Keratinocyte (primary cell): ENCODE data around the gene MEOX1. TPM values are rescaled to one million over a fixed set of nuclear protein-coding genes. Genes with fewer than 3 reads are reported as not detected.
A peak's percentile ranks its signal among the peaks of the same experiment; 100 is the strongest.

Source experiments
- DNase-seq: peaks from one replicate; pipeline ENCODE4 v3.0.0-alpha.2; 2011; ENCODE audit warnings: low read depth, missing footprints, low spot score
- FAIRE-seq: peaks from 2 replicates; lab custom pipeline; 2011; peaks lifted over from hg19 to GRCh38; lab: Jason Lieb, UNC
- H2AFZ ChIP-seq: 2 replicates; pipeline ENCODE4 v1.6.0; 2012; ENCODE audit warnings: low read length, control low read depth, inconsistent platforms; ENCODE audit not compliant: control insufficient read depth
- H3K27ac ChIP-seq: 2 replicates; pipeline ENCODE4 v1.5.1; 2011; ENCODE audit warnings: low read length; ENCODE audit not compliant: control insufficient read depth, insufficient read depth
- H3K27me3 ChIP-seq: 3 replicates; pipeline ENCODE4 v1.6.0; 2011; ENCODE audit warnings: low read length; ENCODE audit not compliant: control insufficient read depth, insufficient read depth; ENCODE audit errors: extremely low read depth
- H3K36me3 ChIP-seq, 2 experiments: 2 replicates in 1 of 2; 3 replicates in 1 of 2; pipeline ENCODE4 v1.5.1; 2011; ENCODE audit warnings: low read length in 2 of 2, mild to moderate bottlenecking in 1 of 2; ENCODE audit not compliant: control insufficient read depth in 2 of 2, insufficient read depth in 2 of 2; ENCODE audit errors: extremely low read depth in 1 of 2
- H3K4me1 ChIP-seq: 3 replicates; pipeline ENCODE4 v1.5.1; 2011; ENCODE audit warnings: low read length; ENCODE audit not compliant: control insufficient read depth, insufficient read depth; ENCODE audit errors: extremely low read depth
- H3K4me2 ChIP-seq: 3 replicates; pipeline ENCODE4 v1.6.0; 2011; ENCODE audit warnings: low read depth, low read length; ENCODE audit not compliant: control insufficient read depth, insufficient read depth; ENCODE audit errors: extremely low read depth
- H3K4me3 ChIP-seq, 3 experiments: fragments of 200-600 bp in 1 of 3; sonication (generic) in 1 of 3; 2 replicates in 2 of 3; 3 replicates in 1 of 3; pipeline ENCODE4 v1.5.1; 2011 to 2016; ENCODE audit warnings: low read length in 3 of 3, mild to moderate bottlenecking in 3 of 3, control low read depth in 2 of 3, inconsistent platforms in 1 of 3, low read depth in 1 of 3, mixed read lengths in 1 of 3, mixed run types in 1 of 3, moderate library complexity in 1 of 3; ENCODE audit not compliant: control insufficient read depth in 2 of 3, insufficient read depth in 2 of 3; ENCODE audit errors: extremely low read depth in 1 of 3
- H3K79me2 ChIP-seq: 2 replicates; pipeline ENCODE4 v1.6.0; 2012; ENCODE audit warnings: low read length; ENCODE audit not compliant: control insufficient read depth, insufficient read depth
- H3K9ac ChIP-seq: 3 replicates; pipeline ENCODE4 v1.6.0; 2011; ENCODE audit warnings: low read length; ENCODE audit not compliant: control insufficient read depth, insufficient read depth; ENCODE audit errors: extremely low read depth
- H3K9me1 ChIP-seq: 3 replicates; pipeline ENCODE4 v1.6.0; 2011; ENCODE audit warnings: low read length; ENCODE audit not compliant: control insufficient read depth, insufficient read depth; ENCODE audit errors: extremely low read depth
- H3K9me3 ChIP-seq: 2 replicates; pipeline ENCODE4 v1.5.1; 2012; ENCODE audit warnings: low read depth, low read length; ENCODE audit not compliant: control insufficient read depth
- H4K20me1 ChIP-seq: 3 replicates; pipeline ENCODE4 v1.6.0; 2011; ENCODE audit warnings: low read length; ENCODE audit not compliant: control insufficient read depth, insufficient read depth; ENCODE audit errors: extremely low read depth
- EZH2 ChIP-seq: IDR thresholded peaks from one replicate; pipeline ENCODE4 v1.6.1; 2012; ENCODE audit warnings: inconsistent platforms, mild to moderate bottlenecking, low read length, moderate library complexity
- dilution Hi-C: fragments of 300-500 bp; cut with MboI; formaldehyde crosslinking; loops from one replicate; pipeline ENCODE4 v1.7.0; 2020; ENCODE audit warnings: low sequenced_read_pairs; ENCODE audit not compliant: extremely low pct_ligation_motif_present
- polyA plus RNA-seq, 5 experiments: library from polyadenylated mRNA; depleted of rRNA in 3 of 5; stranded (reverse) in 3 of 5; stranded (forward) in 1 of 5; unstranded in 1 of 5; fragments of >200 nt; gene quantifications; 1 replicate in 1 of 5; 2 replicates in 3 of 5; 3 replicates in 1 of 5; pipeline versions ENCODE4 v1.2.1 to v1.2.3, GENCODE V29; 2011 to 2012; ENCODE audit warnings: missing spikeins in 2 of 5, low read depth in 1 of 5, low replicate concordance in 1 of 5
- TF ChIP-seq, protein P1 (sequence below), 3 experiments: IDR thresholded peaks in 1 of 3; conservative IDR thresholded peaks in 1 of 3; optimal IDR thresholded peaks in 1 of 3; 2 replicates in 2 of 3; 3 replicates in 1 of 3; pipeline versions ENCODE3 to v1.5.1; 2011; ENCODE audit warnings: low read length in 3 of 3, mild to moderate bottlenecking in 3 of 3, moderate library complexity in 2 of 3, control low read depth in 1 of 3, inconsistent platforms in 1 of 3; ENCODE audit not compliant: insufficient read depth in 2 of 3; ENCODE audit errors: extremely low read depth in 1 of 3

The MEOX1 gene
- polyA plus RNA-seq, 1 donor (not counting 4 experiments of a cell fraction or from before 2014, with no cell fraction given), result 0.08 TPM

DNA sequence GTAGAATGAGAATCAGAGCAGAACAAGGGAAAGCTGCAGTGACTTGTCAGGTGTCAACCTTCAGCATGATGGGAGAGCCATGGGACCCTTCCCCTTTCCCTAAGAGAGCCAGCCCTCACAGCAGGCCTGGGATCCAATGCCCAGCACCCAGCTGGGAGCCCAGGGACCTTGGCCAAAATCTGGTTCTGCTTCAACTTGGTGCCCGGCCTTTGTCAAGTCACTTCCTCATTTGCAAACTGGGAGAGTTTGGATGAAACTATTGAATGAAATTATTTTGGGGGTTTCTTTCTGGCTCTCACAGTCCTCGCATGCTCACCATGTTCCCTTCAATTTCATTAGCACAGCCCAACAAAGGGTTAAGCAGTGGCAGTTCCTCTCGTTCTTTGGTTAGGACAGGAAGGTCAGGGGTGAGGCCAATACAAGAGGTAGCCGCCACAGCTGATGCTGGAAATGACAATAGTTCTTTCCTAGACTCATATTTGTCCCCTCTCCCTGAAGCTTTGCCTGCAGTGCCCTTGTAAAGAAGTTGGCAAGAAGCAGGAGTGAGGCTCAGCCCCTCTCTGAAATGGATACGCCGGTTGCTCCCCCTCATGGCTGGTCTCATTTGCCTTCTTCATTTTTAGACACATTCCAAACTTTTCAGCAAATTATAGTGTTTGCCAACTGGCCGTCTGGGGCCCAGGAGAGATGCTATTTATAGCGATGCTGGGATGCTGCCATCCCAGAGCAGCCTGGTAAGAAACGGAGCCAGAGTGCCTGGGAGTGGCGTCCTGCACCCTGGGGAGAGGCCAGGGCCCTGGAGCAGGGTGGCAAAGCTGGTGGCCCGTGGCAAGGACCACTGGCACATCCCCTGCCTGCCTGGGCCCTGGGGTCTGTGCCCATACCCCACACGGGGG lies 34.5 kb upstream of the MEOX1 start:
- Histone ChIP-seq H3K9ac (no peak overlapping the region), H3K4me1 (peaks cover 2% of the 10 kb centered on the region), H2AFZ (no peak overlapping the region), H3K9me3 (peaks cover 2% of the 10 kb centered on the region), H3K27me3 (no peaks in the 10 kb centered on the region), H3K4me2 (no peak overlapping the region), H3K9me1 (no peaks in the 10 kb centered on the region), H4K20me1 (no peaks in the 10 kb centered on the region), H3K79me2 (no peaks in the 10 kb centered on the region), H3K4me3 (no peak overlapping the region), H3K27ac (no peak overlapping the region), H3K36me3 (no peaks in the 10 kb centered on the region)
- no peak for DNase-seq
- TF ChIP-seq, protein P1, sequence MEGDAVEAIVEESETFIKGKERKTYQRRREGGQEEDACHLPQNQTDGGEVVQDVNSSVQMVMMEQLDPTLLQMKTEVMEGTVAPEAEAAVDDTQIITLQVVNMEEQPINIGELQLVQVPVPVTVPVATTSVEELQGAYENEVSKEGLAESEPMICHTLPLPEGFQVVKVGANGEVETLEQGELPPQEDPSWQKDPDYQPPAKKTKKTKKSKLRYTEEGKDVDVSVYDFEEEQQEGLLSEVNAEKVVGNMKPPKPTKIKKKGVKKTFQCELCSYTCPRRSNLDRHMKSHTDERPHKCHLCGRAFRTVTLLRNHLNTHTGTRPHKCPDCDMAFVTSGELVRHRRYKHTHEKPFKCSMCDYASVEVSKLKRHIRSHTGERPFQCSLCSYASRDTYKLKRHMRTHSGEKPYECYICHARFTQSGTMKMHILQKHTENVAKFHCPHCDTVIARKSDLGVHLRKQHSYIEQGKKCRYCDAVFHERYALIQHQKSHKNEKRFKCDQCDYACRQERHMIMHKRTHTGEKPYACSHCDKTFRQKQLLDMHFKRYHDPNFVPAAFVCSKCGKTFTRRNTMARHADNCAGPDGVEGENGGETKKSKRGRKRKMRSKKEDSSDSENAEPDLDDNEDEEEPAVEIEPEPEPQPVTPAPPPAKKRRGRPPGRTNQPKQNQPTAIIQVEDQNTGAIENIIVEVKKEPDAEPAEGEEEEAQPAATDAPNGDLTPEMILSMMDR (optimal IDR thresholded peaks at IDR 0.05 in 1 of 3, IDR thresholded peaks at IDR 0.05 in 1 of 3, conservative IDR thresholded peaks at IDR 0.05 in 1 of 3; ENCODE audit: extremely low read depth in 1 of 3, insufficient read depth in 2 of 3, low read length in 3 of 3), result no peak
- TF ChIP-seq EZH2, result no peak
- no peak for FAIRE-seq
- dilution Hi-C loops, result loop anchor here (5.0 kb wide), 1 partner anchor 71 kb away; no protein-coding TSS in a partner anchor

DNA sequence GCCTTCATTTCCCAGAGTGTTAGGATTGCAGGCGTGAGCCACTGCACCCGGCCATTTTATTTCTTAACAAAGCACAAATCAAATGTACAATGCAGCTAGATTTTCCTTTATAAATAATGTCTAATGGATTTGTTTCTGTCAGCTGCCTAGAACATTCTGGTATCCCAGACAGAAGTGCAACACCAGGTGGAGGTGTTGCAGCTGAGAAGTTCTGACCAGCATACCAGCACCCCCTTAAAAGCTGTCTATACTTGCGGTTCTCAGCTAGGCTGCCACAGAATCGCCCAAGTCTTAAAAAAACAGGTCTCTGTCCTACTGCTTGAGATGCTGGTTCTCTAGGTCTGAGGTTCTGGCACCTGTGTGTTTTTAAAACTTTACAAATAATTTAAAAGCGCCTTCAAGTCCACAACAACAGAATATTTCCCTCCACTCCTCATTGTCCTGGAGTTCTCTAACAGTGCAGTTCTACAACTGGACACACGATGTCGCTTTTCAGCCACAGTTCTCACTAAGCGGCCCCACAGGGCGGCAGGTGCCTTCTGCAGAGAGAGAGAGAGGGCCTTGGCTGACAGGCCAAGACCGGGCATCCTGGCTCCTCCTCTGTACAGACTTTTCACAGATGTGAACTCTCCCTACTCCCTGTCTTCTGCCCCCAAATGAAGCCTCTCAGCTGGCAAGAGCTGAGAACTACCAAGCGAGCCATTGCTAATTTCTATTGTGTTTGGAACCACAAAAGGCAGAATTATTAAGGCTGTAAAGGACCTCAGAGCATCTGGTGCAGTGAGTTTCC lies 32.6 kb upstream of the MEOX1 start:
- no peak overlapping the region for H3K27ac ChIP-seq
- peak; percentile 79 for FAIRE-seq
- H2AFZ ChIP-seq, result no peak overlapping the region
- H4K20me1 ChIP-seq, result no peaks in the 10 kb centered on the region
- no peak for DNase-seq
- H3K9ac ChIP-seq, result no peak overlapping the region
- no peak for TF ChIP-seq EZH2
- TF ChIP-seq, protein P1 (optimal IDR thresholded peaks at IDR 0.05 in 1 of 3, IDR thresholded peaks at IDR 0.05 in 1 of 3, conservative IDR thresholded peaks at IDR 0.05 in 1 of 3; ENCODE audit: extremely low read depth in 1 of 3, insufficient read depth in 2 of 3, low read length in 3 of 3), result peak; percentile 84 to 96 (median 92)
- H3K4me1 ChIP-seq, result no peaks in the 10 kb centered on the region
- no peaks in the 10 kb centered on the region for H3K9me1 ChIP-seq
- H3K9me3 ChIP-seq, result no peaks in the 10 kb centered on the region
- no peaks in the 10 kb centered on the region for H3K27me3 ChIP-seq
- H3K79me2 ChIP-seq, result no peaks in the 10 kb centered on the region
- no peak overlapping the region for H3K4me3 ChIP-seq
- dilution Hi-C loops, result no loop called here
- no peak overlapping the region for H3K4me2 ChIP-seq
- H3K36me3 ChIP-seq, result no peaks in the 10 kb centered on the region
